Neural crest cell (in vitro differentiated cells): Measurements from ENCODE around the gene SCAMP2. TPM values are rescaled to one million over a fixed set of nuclear protein-coding genes. Genes with fewer than 3 reads are reported as not detected.

Source experiments
- DNase-seq: peaks from one replicate; pipeline ENCODE4 v3.0.0; 2021; ENCODE audit warnings: low read depth, mixed read lengths, low spot score
- H3K27ac Mint-ChIP-seq: one replicate; pipeline ENCODE4 v1.8.0; 2021; ENCODE audit warnings: mild to moderate bottlenecking, mixed read lengths; ENCODE audit not compliant: unreplicated experiment
- H3K27me3 Mint-ChIP-seq: 2 replicates; pipeline ENCODE4 v1.8.0; 2021; ENCODE audit warnings: low read depth, mild to moderate bottlenecking, mixed read lengths
- H3K36me3 Mint-ChIP-seq: 2 replicates; pipeline ENCODE4 v1.8.0; 2021; ENCODE audit warnings: low read depth, mild to moderate bottlenecking, mixed read lengths
- H3K4me1 Mint-ChIP-seq: 2 replicates; pipeline ENCODE4 v1.8.0; 2021; ENCODE audit warnings: mixed read lengths
- H3K4me3 Mint-ChIP-seq: one replicate; pipeline ENCODE4 v1.8.0; 2021; ENCODE audit warnings: mild to moderate bottlenecking, mixed read lengths
- H3K9me3 Mint-ChIP-seq: 2 replicates; pipeline ENCODE4 v1.8.0; 2021; ENCODE audit warnings: mixed read lengths
- CTCF ChIP-seq: fragments of 200-600 bp; sonication (generic); conservative IDR thresholded peaks from 2 replicates; pipeline ENCODE4 v1.5.0; 2021; ENCODE audit warnings: antibody characterized with exemption, mild to moderate bottlenecking
- total RNA-seq: library from RNA; stranded (reverse); gene quantifications from 2 replicates; pipeline ENCODE4 v1.2.1, GENCODE V29; 2021

Gene SCAMP2
- total RNA-seq, 1 donor from 2014 or later = 40.4 TPM

GRCh38 chr15:74866090-74866489, 7.1 kb downstream of the SCAMP2 start:
- no peak for TF ChIP-seq CTCF
- Mint-ChIP-seq H3K4me1 (peaks cover 20% of the 10 kb centered on the region), H3K4me3 (peak overlapping the region; percentile 11), H3K27me3 (no peaks in the 10 kb centered on the region), H3K36me3 (peaks cover 9% of the 10 kb centered on the region), H3K27ac (peak overlapping the region; percentile 5), H3K9me3 (no peaks in the 10 kb centered on the region)
- DNase-seq = no peak

- Mint-ChIP-seq H3K27ac (no peak overlapping the region), H3K27me3 (no peaks in the 10 kb centered on the region), H3K4me1 (peaks cover 12% of the 10 kb centered on the region), H3K9me3 (no peaks in the 10 kb centered on the region), H3K4me3 (peak overlapping the region; percentile 11), H3K36me3 (peaks cover 9% of the 10 kb centered on the region)
- no peak for TF ChIP-seq CTCF
- no peak for DNase-seq
Measured at GRCh38 chr15:74865316-74865715, 7.8 kb downstream of the SCAMP2 start.

- H3K27ac Mint-ChIP-seq = no peak overlapping the region
- no peak for DNase-seq
- H3K9me3 Mint-ChIP-seq = no peaks in the 10 kb centered on the region
- H3K36me3 Mint-ChIP-seq = peaks cover 9% of the 10 kb centered on the region
- peaks cover 8% of the 10 kb centered on the region for H3K4me1 Mint-ChIP-seq
- H3K27me3 Mint-ChIP-seq = no peaks in the 10 kb centered on the region
- H3K4me3 Mint-ChIP-seq = peak overlapping the region; percentile 27
- no peak for TF ChIP-seq CTCF
Measured at GRCh38 chr15:74864296-74864695, 8.9 kb downstream of the SCAMP2 start.

- H3K4me3 Mint-ChIP-seq = no peak overlapping the region
- H3K27me3 Mint-ChIP-seq = no peaks in the 10 kb centered on the region
- peak overlapping the region; percentile 10 for H3K27ac Mint-ChIP-seq
- no peak for DNase-seq
- no peak for TF ChIP-seq CTCF
- peaks cover 12% of the 10 kb centered on the region for H3K4me1 Mint-ChIP-seq
- peaks cover 9% of the 10 kb centered on the region for H3K36me3 Mint-ChIP-seq
- H3K9me3 Mint-ChIP-seq = no peaks in the 10 kb centered on the region
Measured at GRCh38 chr15:74863239-74864056, 9.7 kb downstream of the SCAMP2 start.

GRCh38 chr15:74858369-74858740, 14.8 kb downstream of the SCAMP2 start:
- peaks cover 1% of the 10 kb centered on the region for H3K36me3 Mint-ChIP-seq
- H3K27ac Mint-ChIP-seq = peak overlapping the region; percentile 73
- peaks cover 8% of the 10 kb centered on the region for H3K4me1 Mint-ChIP-seq
- DNase-seq = no peak
- no peaks in the 10 kb centered on the region for H3K9me3 Mint-ChIP-seq
- no peaks in the 10 kb centered on the region for H3K27me3 Mint-ChIP-seq
- no peak for TF ChIP-seq CTCF
- H3K4me3 Mint-ChIP-seq = no peak overlapping the region
